ENCODE measurements around the gene PLOD3. TPM values are rescaled to one million over a fixed set of nuclear protein-coding genes. Genes with fewer than 3 reads are reported as not detected.

The PLOD3 gene
- total RNA-seq, 1 donor from 2014 or later: 161 TPM

GRCh38 chr7:101185258-101185839, 32.0 kb downstream of the PLOD3 start:
- DNase-seq (ENCODE audit: low read depth) (peak; percentile 53), FAIRE-seq (no peak)
- Histone ChIP-seq H3K9me3 (ENCODE audit: insufficient read depth, low read depth, low read length) (no peaks in the 10 kb centered on the region), H3K9ac (ENCODE audit: low read length) (no peak overlapping the region), H3K27ac (ENCODE audit: low read depth, low read length) (no peak overlapping the region), H3K36me3 (ENCODE audit: insufficient read depth, low read length) (no peaks in the 10 kb centered on the region), H3K4me3 (ENCODE audit: insufficient read depth, low read depth, low read length) (no peak overlapping the region), H2AFZ (ENCODE audit: low read depth, low read length) (no peak overlapping the region), H4K20me1 (ENCODE audit: insufficient read depth, low read length) (no peaks in the 10 kb centered on the region), H3K4me1 (ENCODE audit: insufficient read depth, low read length) (no peaks in the 10 kb centered on the region), H3K4me2 (ENCODE audit: low read length) (no peak overlapping the region), H3K79me2 (ENCODE audit: insufficient read depth, low read length) (no peaks in the 10 kb centered on the region), H3K27me3 (ENCODE audit: insufficient read depth, low read length) (peaks cover 5% of the 10 kb centered on the region)
- no peak overlapping the region for H3K4me3 Mint-ChIP-seq (ENCODE audit: unreplicated experiment)
- H3K4me1 Mint-ChIP-seq (ENCODE audit: low read depth, unreplicated experiment): peaks cover 8% of the 10 kb centered on the region
- TF ChIP-seq CTCF (IDR thresholded peaks at IDR 0.05; ENCODE audit: insufficient read depth, low read depth, low read length) (no peak), EZH2 (IDR thresholded peaks at IDR 0.05; ENCODE audit: insufficient read depth, low read length) (no peak)
- no peak overlapping the region for H3K27ac Mint-ChIP-seq (ENCODE audit: unreplicated experiment)
- peaks cover 13% of the 10 kb centered on the region for H3K27me3 Mint-ChIP-seq (ENCODE audit: low read depth, unreplicated experiment)
- no peaks in the 10 kb centered on the region for H3K36me3 Mint-ChIP-seq (ENCODE audit: low read depth, unreplicated experiment)
- H3K9me3 Mint-ChIP-seq (ENCODE audit: unreplicated experiment): no peaks in the 10 kb centered on the region

- Histone ChIP-seq H3K27me3 (ENCODE audit: insufficient read depth, low read length) (peaks cover 42% of the 10 kb centered on the region), H3K27ac (ENCODE audit: low read depth, low read length) (no peak within 1 kb of the TSS), H3K79me2 (ENCODE audit: insufficient read depth, low read length) (no peaks in the 10 kb centered on the region), H3K9me3 (ENCODE audit: insufficient read depth, low read depth, low read length) (no peaks in the 10 kb centered on the region), H4K20me1 (ENCODE audit: insufficient read depth, low read length) (no peaks in the 10 kb centered on the region), H3K4me3 (ENCODE audit: insufficient read depth, low read depth, low read length) (no peak within 1 kb of the TSS), H2AFZ (ENCODE audit: low read depth, low read length) (no peak within 1 kb of the TSS), H3K36me3 (ENCODE audit: insufficient read depth, low read length) (no peaks in the 10 kb centered on the region), H3K4me1 (ENCODE audit: insufficient read depth, low read length) (peaks cover 2% of the 10 kb centered on the region), H3K9ac (ENCODE audit: low read length) (no peak within 1 kb of the TSS), H3K4me2 (ENCODE audit: low read length) (peak within 1 kb of the TSS; percentile 70)
- Mint-ChIP-seq H3K4me3 (ENCODE audit: unreplicated experiment) (peak within 1 kb of the TSS; percentile 67), H3K27me3 (ENCODE audit: low read depth, unreplicated experiment) (peaks cover 49% of the 10 kb centered on the region), H3K27ac (ENCODE audit: unreplicated experiment) (no peak within 1 kb of the TSS), H3K9me3 (ENCODE audit: unreplicated experiment) (no peaks in the 10 kb centered on the region), H3K36me3 (ENCODE audit: low read depth, unreplicated experiment) (no peaks in the 10 kb centered on the region), H3K4me1 (ENCODE audit: low read depth, unreplicated experiment) (peaks cover 7% of the 10 kb centered on the region)
- FAIRE-seq: no peak
- DNase-seq (ENCODE audit: low read depth): no peak
- no peak for TF ChIP-seq CTCF (IDR thresholded peaks at IDR 0.05; ENCODE audit: insufficient read depth, low read depth, low read length)
- peak; percentile 100 for TF ChIP-seq EZH2 (IDR thresholded peaks at IDR 0.05; ENCODE audit: insufficient read depth, low read length)
Measured at GRCh38 chr7:101180130-101180755, 37.1 kb downstream of the PLOD3 start, which contains the start of gene NAT16. Gene NAT16 (minus strand): TSS chr7:101180293. CDS start chr7:101174807, 5,486 bp downstream.

- peaks cover 3% of the 10 kb centered on the region for H3K4me1 Mint-ChIP-seq (ENCODE audit: low read depth, unreplicated experiment)
- Histone ChIP-seq H3K4me3 (ENCODE audit: insufficient read depth, low read depth, low read length) (no peak overlapping the region), H3K9ac (ENCODE audit: low read length) (no peak overlapping the region), H3K27me3 (ENCODE audit: insufficient read depth, low read length) (peaks cover 44% of the 10 kb centered on the region), H3K4me2 (ENCODE audit: low read length) (no peak overlapping the region), H3K4me1 (ENCODE audit: insufficient read depth, low read length) (peaks cover 2% of the 10 kb centered on the region), H3K79me2 (ENCODE audit: insufficient read depth, low read length) (no peaks in the 10 kb centered on the region), H3K36me3 (ENCODE audit: insufficient read depth, low read length) (no peaks in the 10 kb centered on the region), H2AFZ (ENCODE audit: low read depth, low read length) (no peak overlapping the region), H4K20me1 (ENCODE audit: insufficient read depth, low read length) (no peaks in the 10 kb centered on the region), H3K27ac (ENCODE audit: low read depth, low read length) (no peak overlapping the region), H3K9me3 (ENCODE audit: insufficient read depth, low read depth, low read length) (no peaks in the 10 kb centered on the region)
- H3K27ac Mint-ChIP-seq (ENCODE audit: unreplicated experiment): no peak overlapping the region
- FAIRE-seq (no peak), DNase-seq (ENCODE audit: low read depth) (no peak)
- no peaks in the 10 kb centered on the region for H3K36me3 Mint-ChIP-seq (ENCODE audit: low read depth, unreplicated experiment)
- H3K9me3 Mint-ChIP-seq (ENCODE audit: unreplicated experiment): no peaks in the 10 kb centered on the region
- TF ChIP-seq EZH2 (IDR thresholded peaks at IDR 0.05; ENCODE audit: insufficient read depth, low read length) (no peak), CTCF (IDR thresholded peaks at IDR 0.05; ENCODE audit: insufficient read depth, low read depth, low read length) (no peak)
- peaks cover 54% of the 10 kb centered on the region for H3K27me3 Mint-ChIP-seq (ENCODE audit: low read depth, unreplicated experiment)
- H3K4me3 Mint-ChIP-seq (ENCODE audit: unreplicated experiment): no peak overlapping the region
Measured at GRCh38 chr7:101179713-101180112, 37.7 kb downstream of the PLOD3 start.
